Stimulated activated CD8-positive, alpha-beta memory T cell treated with anti-CD3 and anti-CD28 coated beads, Interleukin-4, amount 100 ng/mL, for 48 hours (primary cell): ENCODE results near the gene ROCK2.
A peak's percentile ranks its signal among the peaks of the same experiment; 100 is the strongest.
"Not testable (repeated sequence)": the region's sequence is repeated elsewhere in the genome, so short reads cannot be mapped to it uniquely, and the experiment has no call there.

ENCODE experiments used
- DNase-seq: peaks from one replicate; pipeline ENCODE4 v3.0.0-alpha.2; 2020

ROCK2 gene

DNA sequence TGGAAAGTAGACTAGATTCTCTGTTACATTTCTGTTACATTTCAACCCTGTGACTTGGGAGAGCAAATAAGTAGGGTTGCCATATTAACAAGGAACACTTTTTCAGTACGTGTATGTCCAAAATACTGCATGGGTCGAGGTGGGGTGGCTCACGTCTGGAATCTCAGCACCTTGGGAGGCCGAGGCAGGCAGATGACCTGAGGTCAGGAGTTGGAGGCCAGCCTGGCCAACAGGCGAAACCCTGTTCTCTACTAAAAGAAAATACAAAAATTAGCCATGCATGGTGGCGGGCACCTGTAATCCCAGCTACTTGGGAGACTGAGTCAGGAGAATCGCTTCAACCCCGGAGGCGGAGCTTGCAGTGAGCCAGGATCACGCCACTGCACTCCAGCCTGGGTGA lies 178.0 kb downstream of the ROCK2 start:
- DNase-seq: no peak

DNA sequence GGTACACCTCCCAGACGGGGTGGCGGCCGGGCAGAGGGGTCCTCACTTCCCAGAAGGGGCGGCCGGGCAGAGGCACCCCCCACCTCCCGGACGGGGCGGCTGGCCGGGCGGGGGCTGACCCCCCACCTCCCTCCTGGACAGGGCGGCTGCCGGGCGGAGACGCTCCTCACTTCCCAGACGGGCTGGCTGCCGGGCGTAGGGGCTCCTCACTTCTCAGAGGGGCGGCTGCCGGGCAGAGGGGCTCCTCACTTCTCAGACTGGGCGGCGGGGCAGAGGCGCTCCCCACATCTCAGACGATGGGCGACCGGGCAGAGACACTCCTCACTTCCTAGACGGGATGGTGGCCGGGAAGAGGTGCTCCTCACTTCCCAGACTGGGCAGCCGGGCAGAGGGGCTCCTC lies 179.4 kb downstream of the ROCK2 start:
- DNase-seq: not testable (repeated sequence)

DNA sequence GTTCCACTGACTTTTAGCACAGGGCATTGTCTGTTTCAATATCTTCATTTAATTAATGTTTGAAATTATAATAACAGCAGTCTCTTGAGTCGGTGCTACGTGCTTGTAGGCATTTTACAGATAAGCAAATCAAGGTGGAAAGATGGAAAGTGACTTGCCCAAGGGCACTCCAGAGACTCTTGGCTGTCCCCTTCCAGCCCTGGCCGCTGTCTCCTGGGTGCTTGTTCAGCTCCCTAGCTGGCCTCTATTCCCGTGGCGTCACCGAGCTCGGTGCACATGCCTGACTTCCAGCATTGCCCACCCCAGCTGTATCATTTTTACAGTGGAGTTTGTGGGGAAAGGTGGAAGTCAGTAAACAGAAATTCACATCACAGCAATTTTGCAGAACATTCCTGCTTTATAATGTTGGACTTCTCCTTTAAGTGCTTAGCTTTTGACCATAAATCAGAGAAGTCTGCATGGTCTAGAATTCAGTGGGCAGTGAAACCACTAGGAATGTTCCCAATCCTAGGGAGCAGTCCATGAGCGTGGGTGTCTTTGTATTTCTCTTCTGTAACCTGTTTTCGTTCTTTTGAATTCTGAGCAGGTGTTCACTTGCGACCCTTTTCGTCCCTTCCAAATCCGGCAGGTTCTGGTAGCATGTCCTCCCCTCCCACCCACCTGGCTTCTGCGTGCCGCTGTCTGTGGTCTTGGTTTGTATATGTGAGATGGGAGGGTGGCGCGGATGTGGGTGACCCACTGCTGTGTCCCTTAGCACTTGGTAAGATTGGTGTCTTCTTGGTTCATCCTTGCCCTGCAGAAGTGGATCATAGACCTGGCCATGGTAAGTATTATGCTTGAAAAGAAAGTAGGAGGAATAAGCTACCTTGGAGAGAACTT lies 180.8 kb downstream of the ROCK2 start:
- no peak for DNase-seq

- DNase-seq: no peak
These were observed 182.7 kb downstream of the ROCK2 start for GRCh38 chr2:11161747-11162146.

GRCh38 chr2:11160731-11161455 lies 183.5 kb downstream of the ROCK2 start:
- DNase-seq: no peak

DNA sequence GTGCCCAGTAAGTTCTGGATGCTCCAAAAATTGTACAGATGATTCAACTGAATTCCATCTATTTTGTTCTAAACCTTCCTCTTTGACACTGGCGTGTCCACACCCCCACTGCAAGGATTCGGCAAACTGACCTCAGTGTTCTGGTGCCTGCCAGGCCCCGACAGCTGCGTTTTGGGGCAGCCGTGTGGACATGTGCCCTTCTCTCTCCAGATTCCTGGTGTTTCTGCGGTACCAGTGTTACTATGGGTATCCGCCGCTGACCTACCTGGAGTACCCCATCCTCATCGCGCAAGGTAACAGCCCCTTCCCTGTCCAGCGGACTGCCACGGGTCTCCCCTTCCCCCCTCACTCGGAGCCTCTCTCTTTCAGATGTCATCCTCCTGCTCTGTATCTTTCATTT lies 184.2 kb downstream of the ROCK2 start:
- DNase-seq: no peak

GRCh38 chr2:11159574-11160170 lies 184.8 kb downstream of the ROCK2 start:
- no peak for DNase-seq

DNA sequence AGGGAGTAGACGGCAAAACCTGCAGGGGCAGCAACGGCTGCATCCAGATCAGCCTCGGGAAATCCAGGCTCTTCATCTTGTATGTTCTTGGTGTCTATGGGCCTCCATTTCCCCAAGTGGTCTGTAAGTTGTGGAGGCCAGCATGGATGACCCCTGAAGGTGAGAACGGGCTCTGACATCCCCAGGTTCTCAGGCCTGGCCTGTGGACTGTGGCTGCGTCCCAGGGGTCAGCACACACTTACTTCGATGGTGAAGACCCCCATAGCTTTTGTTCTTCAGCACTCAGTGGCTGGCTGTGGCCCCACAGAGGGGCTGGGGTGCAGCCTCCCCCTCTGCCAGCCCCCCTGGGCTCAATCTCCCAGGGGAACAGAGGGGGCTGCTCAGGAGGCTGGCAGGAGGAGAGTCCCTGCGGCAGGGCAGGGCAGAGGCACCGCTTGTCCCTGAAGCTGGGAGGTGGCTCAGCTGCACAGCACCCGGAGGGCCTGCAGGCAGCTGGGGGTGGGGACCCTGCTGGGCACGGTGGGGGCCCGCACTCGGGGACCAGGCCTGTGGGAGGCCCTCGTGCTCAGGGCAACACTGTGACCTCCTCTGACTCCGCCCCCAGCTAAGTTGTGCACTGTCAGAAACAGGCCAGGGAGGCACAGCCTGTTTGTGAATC lies 185.4 kb downstream of the ROCK2 start:
- DNase-seq: no peak

GRCh38 chr2:11157731-11158130 lies 186.7 kb downstream of the ROCK2 start:
- DNase-seq: no peak

- no peak for DNase-seq
These were observed 187.1 kb downstream of the ROCK2 start for GRCh38 chr2:11157296-11157695.

GRCh38 chr2:11156396-11157075 lies 187.9 kb downstream of the ROCK2 start:
- DNase-seq: no peak

- no peak for DNase-seq
These were observed 188.9 kb downstream of the ROCK2 start, which contains the start of gene SLC66A3 for GRCh38 chr2:11155381-11156035. Gene SLC66A3, plus strand, starts transcription at chr2:11155467. Its CDS starts 80 bp downstream, at chr2:11155547.

DNA sequence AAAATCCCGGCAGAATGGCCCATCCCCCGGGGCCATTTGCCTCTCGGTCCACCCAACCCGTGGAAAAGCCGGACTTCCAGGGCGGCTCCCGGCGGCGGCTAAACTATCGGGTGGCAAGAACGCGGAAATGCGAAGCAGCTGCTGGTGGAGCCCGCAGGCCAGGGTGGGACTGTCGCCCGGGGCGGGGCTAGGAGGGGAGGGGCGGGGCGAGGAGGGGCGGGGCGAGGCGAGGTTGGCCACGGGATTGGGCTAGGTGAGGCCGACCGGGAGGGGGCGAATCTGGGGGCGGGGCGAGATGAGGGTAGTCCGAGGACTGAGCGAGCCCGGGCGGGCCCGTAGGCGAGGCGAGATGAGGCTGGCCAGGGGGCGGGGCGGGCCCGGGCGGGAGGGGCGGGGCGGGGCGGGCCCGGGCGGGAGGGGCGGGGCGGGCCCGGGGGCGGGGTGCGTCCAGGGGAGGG lies 189.5 kb downstream of the ROCK2 start:
- peak; percentile 98 for DNase-seq

DNA sequence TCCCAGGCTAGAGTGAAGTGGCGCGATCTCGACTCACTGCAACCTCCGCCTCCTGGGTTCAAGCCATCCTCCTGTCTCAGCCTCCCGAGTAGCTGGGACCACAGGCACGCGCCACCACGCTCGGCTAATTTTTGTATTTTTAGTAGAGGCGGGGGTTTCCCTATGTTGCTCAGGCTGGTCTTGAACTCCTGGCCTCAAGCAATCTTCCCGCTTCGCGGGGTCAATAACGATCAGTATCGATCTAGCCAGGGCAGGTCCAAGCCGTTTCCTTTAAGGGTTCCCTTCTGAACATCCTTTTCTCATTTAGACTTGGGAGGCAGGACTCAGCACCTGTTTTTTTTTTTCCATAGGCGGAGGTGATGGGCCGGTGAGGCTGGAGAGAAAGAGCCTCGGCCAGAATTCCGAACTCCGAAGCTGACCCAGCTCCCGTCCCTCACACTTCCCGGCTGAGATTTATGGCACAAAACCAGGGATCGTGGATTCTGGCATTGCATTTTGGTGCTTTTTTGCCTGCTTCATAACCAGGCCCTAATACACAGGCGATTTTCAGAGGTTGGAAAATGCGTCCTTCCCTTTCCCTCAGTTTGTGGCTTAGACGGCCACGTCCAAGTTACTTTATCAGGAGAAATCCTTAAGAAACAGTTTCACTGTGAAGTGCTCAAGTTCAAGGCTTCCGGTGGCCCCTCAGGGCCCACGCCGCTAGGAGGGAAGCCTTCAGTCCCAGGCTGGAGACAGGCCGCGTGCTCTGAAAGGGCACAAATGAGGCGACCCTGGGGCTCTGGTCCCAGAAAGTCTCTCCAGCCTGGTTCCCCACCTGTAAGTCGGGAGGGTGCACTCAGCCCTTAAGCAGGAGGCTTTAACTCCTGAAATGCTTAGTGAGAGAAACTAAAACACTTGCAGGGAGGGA lies 190.2 kb downstream of the ROCK2 start:
- DNase-seq: no peak

GRCh38 chr2:11152591-11152990 lies 191.8 kb downstream of the ROCK2 start:
- no peak for DNase-seq

DNA sequence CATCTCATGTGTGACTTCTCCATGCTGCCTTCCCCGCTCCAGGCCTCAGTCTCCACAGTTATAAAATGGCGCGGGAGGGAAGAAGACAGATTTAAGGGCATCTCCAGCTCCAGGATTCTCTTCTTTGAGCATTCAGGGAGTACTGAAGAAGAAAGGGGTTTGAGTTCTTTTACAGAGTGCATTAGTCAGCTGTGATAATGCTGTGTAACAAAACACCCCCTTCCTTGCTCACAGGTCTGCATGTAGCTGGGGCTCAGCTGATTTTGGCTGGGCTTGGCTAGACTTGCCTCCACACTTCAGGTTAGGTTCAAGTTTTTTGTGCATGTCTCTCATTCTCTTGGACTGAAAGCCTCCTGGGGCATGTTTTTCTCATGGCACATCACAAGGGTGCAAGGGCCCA lies 197.2 kb downstream of the ROCK2 start:
- no peak for DNase-seq

DNA sequence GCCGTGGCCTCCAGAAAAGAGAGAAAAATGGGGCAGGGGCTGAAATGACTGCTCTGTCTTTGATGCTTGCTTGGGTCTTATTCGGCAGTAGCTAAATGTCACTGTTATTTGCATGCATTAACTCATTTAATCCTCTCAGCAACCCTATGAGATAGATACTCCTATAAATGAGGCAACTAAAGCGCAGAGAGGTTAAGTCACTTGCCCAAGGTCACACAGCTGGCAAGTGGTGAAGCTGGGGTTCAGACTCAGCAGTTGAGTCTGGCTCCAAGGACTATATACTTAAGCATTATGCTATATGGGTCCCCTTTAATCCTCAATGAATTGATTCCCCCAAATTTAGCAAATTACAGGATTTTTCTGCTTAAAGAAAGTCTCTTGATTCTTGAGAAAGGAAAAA lies 198.4 kb downstream of the ROCK2 start:
- no peak for DNase-seq

GRCh38 chr2:11145350-11145749 lies 199.1 kb downstream of the ROCK2 start:
- DNase-seq: no peak

DNA sequence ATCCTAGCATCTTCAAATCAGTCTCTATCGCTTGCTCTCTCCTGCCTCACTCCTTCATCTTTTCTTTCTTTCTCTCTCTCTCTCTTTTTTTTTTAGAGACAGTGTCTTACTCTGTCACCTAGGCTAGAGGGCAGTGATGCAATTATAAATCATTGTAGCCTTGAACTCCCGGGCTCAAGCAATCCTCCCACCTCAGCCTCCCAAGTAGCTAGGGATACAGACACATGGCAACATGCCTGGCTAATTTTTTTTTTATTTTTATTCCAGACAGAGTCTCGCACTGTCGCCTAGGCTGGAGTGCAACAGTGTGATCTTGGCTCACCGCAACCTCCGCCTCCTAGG lies 199.7 kb downstream of the ROCK2 start:
- DNase-seq: no peak

GRCh38 chr2:11144077-11144737 lies 200.2 kb downstream of the ROCK2 start:
- no peak for DNase-seq
